HPDE6-E6E7 (cell line): ENCODE measurements around the gene MRPL57.
"Not testable (repeated sequence)": the region's sequence is repeated elsewhere in the genome, so short reads cannot be mapped to it uniquely, and the experiment has no call there.

Experiments used
- DNase-seq: peaks from one replicate; pipeline ENCODE4 v3.0.0; 2011; ENCODE audit warnings: missing footprints; ENCODE audit errors: extremely low spot score

Gene MRPL57

DNA sequence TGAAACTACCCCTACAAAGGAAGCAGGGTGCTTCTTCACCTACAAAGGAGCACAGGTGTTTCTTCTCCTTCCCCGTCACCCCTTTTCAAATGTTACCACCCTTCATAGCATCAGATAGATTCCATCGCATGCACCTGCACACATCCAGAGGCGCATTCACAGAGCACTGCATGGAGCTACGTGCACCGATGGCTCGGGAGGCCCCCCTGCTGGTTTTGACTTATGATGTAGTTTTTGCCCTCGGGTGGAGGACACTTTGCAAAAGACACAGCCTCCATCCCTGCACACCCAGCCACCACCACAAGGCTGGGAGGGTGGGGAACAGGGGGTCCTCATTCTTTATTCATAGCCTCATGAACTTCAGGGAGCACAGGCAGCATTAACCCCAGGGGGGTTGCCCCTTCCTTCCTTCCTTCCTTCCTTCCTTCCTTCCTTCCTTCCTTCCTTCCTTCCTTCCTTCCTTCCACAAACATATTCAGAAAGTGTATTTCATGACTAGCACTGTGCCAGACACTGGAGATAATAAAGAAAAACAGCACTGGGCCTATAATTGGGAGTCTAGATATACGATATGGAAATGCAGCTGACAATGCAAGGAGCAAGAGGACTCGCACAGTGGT is 21.3 kb downstream of the MRPL57 start:
- not testable (repeated sequence) for DNase-seq

DNA sequence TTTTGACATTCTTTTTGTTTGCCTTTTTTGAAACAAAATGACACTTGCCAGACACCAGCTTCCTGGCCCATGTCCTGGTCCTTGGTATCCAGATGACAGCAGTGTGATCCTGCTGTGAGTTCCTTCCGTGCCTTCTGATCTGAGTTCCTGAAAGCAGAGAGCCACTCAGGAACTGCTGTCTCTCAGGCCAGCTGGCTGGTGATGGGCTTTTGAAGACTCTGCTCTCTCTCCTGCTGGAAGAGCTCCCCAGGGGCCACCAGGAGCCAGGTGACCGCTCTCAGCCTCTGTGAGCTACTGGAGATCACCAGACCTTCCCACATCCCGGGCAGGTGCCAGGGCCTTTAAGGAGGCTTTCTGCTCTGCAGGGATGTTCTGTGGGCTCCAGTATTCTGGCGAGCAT is 21.9 kb downstream of the MRPL57 start:
- not testable (repeated sequence) for DNase-seq

DNA sequence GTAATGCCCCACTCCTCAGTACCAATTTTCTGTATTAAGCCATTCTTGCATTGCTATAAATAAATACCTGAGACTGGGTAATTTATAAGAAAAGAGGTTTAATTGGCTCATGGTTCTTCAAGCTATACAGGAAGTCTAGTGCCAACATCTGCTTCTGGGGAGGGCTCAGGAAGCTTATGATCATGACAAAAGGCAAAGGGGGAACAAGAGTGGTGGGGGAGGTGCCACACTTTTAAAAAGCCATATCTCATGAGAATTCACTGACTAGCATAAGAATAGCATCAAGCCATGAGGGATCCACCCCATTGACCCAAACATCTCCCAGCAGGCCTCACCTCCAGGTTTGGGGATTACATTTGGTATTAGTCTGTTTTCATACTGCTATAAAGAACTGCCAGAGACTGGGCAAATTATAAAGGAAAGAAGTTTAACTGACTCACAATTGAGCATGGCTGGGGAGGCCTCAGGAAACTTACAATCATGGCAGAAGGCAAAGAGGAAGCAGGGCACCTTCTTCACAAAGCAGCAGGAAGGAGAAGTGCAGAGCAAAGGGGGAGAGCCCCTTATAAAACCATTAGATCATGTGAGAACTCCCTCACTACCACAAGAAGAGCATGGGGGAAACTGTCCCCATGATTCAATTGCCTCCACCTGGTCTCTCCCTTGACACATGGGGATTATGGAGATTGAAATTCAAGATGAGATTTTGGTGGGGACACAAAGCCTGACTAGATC is 25.2 kb downstream of the MRPL57 start:
- not testable (repeated sequence) for DNase-seq

DNA sequence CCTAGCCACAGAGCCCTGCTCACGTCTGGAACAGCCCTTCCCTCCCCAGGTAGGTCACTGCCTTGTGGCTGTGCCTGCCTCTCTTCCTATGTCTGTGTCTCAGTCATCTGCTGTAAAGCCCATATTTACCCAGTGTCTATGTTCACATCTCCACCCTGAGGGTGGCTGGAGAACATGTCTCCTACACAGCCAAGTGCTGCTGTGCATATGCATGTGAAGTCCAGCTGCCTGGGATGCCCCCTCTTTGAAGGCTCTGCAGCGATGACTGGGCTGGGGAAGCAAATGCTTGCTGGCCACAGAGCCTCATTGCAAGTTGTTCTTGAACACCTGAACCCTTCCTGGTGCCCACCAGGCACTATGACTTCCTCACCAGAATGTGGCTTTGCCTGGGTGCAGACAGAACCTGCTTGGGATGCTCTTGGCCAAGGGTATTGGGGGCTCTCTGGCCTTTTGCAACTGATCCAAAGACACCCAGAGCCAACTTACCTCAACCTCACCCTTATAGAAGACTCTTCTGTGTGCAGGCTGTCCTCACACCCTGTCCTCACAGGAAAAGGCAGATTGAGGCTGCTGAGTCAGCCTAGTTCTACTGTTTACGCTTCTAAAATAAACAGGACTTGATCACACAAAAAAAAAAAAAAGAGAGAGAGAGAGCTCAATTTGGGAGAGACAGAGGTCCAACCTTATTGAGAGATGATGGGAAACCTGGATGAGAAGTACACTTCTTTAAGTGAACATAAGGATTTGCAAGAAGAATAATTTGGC is 26.5 kb downstream of the MRPL57 start:
- no peak for DNase-seq

DNA sequence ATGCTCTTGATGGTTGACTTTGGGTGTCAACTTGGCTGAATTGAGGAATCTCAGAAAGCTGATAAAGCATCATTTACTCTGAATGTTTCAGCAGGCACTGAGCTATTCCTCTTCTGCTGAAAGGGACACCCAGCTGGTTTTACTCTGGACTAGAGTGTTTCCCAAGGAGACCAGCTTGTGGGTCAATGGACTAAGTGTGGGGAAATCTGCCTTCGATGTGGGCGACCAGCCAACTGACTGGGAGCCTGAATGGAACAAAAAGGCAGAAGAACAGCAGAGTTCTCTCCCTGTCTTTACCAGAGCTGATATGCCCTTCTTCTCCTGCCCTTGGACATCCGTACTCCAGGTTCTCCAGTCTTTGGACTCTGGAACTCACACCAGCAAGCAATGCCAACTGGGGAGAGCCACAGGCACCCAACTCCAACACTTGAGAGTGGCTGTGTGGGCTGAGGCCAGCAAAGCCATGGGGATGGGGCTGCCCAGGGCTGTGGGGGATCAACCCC is 32.2 kb downstream of the MRPL57 start:
- no peak for DNase-seq

DNA sequence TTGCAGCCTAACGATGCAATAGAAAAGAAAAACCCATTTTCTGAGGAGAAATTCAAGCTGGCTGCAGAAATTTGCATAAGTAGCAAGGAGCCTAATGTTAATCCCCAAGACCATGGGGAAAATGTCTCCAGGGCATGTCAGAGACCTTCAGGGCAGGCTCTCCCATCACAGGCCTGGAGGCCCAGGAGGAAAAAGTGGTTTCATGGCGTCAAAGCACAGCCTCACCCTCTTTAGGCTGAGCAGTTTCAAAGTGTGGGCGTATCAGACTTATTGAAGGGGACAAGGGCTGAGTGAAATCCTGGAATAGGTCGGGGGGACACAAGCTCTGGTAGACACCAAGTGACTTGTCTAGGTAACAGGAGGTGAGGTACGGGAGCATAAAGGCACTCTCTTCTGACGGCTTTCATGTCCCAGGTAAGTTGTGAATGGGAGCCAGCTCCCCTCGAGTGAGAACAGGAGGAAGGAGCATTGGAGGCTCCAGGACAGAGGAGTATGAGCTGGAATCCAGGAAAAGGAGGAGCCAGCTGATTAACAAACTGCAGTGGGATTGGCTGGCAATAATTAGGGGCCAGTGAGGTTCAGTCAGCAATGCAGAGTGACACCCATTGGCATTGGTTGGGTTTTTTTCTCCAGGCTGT is 35.8 kb downstream of the MRPL57 start:
- DNase-seq, result no peak

DNA sequence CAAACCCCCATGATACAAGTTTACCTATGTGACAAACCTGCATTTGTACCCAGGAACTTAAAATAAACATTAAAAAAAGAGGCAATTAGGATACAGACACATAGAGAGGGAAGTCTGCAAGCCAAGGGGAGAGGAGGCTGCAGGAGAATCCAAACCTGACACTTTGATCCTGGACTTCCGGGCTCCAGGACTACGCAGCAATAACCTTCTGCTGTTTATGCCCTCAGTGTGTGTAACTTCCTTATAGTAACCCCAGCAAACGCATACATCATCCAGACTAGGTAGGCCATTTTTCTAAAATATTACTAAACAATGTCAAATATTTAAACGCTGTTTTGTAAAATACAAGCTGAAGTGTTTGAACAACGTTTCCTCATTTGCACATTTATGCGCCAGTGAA is 39.0 kb downstream of the MRPL57 start:
- DNase-seq, result not testable (repeated sequence)

DNA sequence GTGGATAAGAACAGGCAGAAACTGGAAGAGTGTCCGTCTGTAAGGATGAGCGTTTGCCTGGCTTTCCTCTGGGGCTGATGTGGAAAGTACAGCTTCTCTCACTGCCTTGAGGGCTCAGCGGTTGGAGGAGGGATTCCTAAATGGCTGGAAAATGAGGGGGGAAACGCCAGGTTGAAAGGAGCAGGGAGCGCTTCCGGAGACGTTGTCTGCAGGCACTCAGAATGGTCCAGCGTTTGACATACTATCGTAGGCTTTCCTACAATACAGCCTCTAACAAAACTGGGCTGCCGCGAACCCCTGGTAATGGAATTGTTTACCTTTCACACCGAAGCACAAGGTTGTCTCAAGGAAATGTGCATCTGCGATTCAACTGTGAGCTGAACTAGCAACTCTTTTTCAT is 39.9 kb downstream of the MRPL57 start:
- no peak for DNase-seq

DNA sequence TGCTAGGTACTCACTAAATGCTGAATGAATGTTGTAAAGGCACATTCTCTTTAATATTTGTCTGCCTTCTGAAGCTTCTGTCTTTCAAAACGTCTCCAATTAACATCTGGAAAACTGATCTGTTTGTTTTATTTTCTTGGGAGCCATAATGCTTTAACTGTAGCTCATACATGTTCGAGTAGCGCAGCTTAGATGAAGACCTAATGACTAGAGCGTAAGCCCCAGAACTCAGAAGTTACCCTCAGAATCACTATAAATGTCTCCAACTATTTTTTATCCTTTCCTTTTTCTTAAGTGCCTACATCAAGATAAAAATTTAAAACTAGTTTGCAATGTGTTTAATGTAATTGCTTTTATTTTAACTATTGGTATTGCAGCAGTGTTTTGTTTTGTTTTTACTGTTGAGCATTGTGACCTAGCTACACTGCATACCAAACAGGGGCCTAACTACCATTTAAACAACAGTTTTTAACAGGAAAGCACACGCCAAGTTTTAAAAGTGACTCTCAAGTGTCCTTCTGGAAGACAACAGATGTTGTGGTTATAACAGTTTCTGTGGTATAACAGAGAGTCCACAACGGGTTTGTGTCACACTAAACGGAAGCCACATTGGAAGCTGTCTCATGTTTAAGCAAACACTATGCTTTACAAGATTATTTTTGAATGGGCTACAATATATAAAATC is 42.0 kb downstream of the MRPL57 start:
- no peak for DNase-seq

DNA sequence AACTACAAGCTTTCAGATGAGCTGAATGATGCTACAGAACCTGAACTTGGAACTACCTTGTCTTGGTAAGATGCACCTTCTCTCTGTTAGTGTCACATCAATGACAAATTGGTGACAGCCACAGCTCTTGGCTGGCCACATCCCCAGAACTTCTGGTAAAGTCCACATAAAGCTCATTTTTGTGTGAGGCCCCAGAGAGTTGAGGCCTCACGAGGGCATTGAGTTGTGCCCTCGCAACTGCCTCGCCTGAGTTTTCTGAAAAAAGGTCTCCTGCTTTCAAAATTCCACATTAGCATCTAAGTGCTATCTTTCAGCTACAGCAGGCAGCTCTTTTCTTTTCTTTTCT is 42.6 kb downstream of the MRPL57 start:
- DNase-seq, result no peak

DNA sequence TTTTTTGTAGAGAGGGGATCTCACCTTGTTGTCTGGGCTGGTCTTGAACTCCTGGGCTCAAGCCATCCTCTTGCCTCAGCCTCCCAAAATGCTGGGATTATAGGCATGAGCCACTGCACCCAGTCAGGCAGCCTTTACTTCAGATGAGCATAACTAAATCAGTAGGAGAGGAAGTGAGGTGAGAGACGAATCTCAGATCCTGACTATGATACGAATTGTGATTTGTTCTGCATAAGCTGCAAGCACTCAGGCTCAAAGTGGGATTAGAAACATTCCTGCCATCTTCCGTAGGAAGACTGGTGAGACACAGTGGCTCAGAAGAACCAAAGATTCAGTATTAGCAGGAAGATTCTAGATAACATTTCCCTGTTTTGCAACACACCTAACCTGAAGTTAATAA is 43.3 kb downstream of the MRPL57 start:
- not testable (repeated sequence) for DNase-seq

DNA sequence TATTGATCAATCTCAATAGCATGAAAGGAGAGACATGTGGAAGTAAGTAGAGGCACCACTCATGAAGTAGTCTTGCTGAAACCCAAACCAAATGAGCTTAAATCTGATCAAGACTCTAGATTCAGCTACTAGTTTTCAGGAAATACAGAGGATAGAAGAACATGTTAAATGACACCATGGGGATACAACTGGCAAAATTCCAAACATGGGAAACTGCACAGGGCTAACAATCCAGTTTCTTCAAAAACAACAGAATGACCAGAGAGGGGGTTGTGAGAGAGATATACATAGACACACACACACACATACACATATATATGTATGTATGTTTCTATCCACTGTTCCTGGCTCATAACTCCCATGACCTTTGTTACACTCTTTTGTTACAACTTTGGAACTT is 44.8 kb downstream of the MRPL57 start:
- no peak for DNase-seq

DNA sequence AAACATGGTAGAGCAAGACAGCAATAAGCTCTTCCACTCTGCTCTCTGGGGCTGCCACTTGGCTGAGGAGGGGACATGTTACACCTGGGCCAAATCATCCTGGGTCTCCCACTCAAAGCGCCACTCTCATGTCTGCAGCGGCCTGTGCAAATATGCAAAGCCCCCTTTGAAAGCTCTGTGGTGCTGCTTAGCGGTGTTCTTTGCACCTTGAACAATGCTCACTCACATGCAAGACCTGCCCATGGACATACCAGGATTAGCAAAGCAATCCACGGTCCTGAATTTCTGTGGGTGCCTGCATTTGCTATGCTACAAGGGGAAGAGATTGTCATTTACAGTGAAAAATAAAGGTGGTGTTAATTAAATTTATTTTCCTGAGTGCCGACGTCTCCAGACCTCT is 48.6 kb downstream of the MRPL57 start:
- DNase-seq, result no peak

DNA sequence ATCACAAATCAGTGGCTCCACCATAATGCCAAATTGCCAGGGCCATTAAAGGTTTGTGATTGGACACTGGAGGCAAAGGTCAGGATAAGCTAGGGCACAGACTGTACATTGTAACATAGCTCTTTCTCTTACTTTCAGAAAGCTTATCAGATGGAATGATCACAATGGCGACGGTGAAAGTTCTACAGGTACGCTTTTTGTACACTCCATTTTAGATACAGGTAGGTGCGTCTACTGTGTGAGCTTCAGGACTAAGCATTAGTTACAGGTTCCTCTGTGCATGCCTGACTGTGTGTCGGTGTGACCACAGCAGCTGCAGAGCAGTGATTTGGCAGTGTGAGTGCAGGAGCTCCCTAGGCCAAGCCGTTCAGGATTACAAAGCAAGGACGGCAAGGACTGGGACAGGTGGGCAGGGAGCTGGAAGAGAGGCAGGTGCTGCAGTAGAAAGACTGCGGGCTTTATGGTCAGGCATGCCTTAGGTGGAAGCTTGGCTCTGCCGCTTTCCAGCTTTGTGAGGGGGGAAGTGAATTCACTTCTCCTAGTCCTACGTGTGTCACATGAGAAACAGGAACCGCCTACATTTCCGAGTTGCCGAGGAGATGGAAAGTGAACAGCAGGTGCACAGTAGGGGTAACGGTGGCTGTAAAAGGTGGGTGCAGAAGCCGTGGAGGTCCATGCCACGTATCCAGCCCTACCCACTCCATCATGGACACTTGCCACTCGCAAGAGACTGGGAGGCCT is 49.6 kb downstream of the MRPL57 start:
- no peak for DNase-seq

DNA sequence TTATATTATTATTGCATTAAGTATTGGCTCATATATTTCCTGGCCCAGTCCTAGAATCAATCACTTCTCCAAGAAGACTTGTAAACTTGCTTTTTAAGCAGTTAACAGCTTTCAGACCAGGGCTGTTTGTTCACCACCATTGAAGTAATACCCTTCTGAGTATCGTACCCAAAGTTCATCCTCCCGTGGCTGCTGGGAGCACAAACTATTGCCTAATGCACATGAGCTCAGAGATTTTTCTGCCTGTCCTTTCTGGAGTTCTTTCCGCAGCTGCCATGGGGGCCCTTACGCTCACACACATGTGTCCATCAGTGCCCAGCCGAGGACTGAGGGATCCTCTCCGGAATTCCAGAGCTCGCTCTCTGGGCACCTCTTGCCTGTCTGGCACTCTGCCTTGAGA is 51.5 kb downstream of the MRPL57 start:
- DNase-seq, result no peak
